ENCODE results near the gene NFATC1.

NFATC1 gene

DNA sequence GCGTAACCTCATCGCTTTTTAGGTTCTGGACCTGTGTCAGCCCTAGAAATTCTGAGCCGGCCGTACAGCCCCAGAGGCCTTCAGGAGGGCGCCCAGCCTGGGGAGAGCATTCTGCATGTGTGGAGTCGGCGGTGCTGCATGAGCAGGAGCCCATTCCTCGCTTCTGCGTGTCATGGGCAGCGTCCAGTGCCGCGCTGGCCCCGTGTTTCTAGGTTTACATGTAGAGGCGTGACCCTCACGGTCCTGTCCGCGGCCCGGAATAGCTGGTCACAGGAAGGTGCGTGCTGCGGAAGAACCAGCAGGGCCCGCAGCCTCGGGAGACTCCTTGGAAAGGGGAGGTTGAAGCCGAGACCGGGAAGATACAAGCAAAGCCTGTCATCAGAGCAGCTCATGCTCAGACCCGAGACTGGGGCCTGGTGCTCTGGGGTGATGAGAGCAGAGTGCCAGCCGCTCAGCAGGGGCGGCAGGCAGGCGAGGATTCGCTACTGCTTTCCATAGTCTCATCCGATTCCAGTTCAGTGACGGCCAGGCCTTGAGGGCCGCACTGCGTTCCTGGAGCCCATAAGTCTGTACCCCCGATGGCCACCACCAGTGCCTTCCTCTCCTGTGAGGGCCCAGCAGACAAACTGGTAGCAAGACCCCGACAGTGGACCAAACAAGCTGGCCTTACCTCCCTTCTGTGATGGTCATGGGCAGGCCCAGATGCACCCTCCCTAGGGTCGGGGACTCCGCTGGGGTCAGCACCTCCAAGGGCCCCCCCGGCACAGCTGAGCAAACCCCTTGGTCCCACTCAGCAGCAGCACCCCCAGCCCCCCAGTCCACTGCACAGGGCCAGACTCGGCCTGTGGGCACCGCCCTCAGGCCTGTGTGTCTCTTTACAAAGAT lies 15.6 kb upstream of the NFATC1 start:
- no peak overlapping the region for H3K4me3 ChIP-seq (ENCODE audit: low read depth, low read length)
- no peak for DNase-seq (ENCODE audit: low read depth)
- TF ChIP-seq, protein P1, sequence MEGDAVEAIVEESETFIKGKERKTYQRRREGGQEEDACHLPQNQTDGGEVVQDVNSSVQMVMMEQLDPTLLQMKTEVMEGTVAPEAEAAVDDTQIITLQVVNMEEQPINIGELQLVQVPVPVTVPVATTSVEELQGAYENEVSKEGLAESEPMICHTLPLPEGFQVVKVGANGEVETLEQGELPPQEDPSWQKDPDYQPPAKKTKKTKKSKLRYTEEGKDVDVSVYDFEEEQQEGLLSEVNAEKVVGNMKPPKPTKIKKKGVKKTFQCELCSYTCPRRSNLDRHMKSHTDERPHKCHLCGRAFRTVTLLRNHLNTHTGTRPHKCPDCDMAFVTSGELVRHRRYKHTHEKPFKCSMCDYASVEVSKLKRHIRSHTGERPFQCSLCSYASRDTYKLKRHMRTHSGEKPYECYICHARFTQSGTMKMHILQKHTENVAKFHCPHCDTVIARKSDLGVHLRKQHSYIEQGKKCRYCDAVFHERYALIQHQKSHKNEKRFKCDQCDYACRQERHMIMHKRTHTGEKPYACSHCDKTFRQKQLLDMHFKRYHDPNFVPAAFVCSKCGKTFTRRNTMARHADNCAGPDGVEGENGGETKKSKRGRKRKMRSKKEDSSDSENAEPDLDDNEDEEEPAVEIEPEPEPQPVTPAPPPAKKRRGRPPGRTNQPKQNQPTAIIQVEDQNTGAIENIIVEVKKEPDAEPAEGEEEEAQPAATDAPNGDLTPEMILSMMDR (IDR thresholded peaks at IDR 0.05; ENCODE audit: low read depth, low read length, missing control alignments): no peak

GRCh38 chr18:79380816-79381806 lies 14.6 kb upstream of the NFATC1 start:
- TF ChIP-seq, protein P1 (IDR thresholded peaks at IDR 0.05; ENCODE audit: low read depth, low read length, missing control alignments): peak; percentile 94
- no peak for DNase-seq (ENCODE audit: low read depth)
- no peak overlapping the region for H3K4me3 ChIP-seq (ENCODE audit: low read depth, low read length)

GRCh38 chr18:79381811-79382311 lies 13.9 kb upstream of the NFATC1 start:
- no peak overlapping the region for H3K4me3 ChIP-seq (ENCODE audit: low read depth, low read length)
- DNase-seq (ENCODE audit: low read depth): no peak
- TF ChIP-seq, protein P1 (IDR thresholded peaks at IDR 0.05; ENCODE audit: low read depth, low read length, missing control alignments): no peak

DNA sequence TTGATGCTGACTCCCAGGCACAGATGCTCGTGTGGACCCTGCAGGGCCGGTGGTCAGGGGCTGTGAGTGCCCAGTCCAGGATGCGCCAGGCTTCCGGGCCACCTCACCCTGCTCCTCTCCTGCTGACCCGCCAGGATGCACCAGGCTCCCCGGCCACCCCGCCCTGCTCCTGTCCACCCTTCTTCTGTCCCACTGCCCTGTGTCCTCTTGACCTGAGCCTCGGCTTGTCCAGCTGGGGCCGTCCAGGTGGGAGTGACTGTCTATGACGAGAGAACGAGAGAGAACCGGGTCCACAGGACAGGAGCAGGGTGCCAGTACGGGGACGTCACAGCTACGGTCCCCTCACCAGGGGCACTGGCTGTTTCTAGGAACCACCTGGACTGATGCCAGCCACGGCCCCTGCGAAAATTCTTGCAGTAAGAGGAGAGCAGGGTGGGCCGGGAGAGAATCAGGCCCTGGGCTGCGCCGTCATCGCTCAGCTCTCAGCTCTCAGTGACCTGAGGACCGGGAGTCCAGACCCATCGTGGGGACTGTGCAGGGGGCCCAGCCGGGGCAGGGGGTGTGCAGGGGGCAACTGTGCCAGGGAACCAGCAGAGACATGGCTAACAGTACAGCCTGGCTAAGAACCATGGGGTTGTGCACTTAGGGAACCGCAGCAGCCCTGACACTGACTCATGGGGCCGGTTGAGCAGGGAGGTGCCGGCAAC lies 12.9 kb upstream of the NFATC1 start:
- H3K4me3 ChIP-seq (ENCODE audit: low read depth, low read length): no peak overlapping the region
- no peak for DNase-seq (ENCODE audit: low read depth)
- TF ChIP-seq, protein P1 (IDR thresholded peaks at IDR 0.05; ENCODE audit: low read depth, low read length, missing control alignments): no peak

DNA sequence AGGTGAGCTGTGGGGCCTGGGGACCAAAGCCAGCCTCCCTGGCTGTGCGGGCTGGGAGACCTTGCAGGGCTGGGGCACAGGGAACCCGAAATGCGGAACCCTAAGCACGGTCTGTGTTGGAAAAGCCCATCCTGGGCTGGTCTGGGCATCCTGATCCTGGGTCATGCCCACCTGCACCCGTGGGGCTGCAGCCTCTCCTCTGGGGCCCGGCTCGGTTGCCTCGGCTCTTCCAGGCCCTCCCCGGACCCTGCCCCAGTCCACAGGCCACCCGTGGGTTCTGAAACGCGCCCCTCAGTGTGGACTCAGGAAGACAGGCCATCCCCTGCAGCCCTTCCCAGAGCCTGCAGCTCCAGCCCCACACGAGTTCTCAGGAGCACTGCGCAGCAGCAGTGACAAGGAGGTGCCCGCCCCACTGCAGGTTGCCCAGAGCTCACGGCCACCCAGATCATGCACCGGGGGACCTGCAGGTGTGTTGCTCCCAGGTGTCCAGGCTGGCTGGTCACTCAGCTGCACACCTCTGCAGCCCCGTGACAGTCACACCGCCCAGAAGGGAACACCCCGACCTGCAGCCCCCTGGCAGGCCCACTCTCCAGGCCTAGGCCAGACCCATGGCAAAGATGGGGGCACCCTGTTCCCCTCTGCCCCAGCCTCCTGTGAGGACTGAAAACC lies 12.2 kb upstream of the NFATC1 start:
- TF ChIP-seq, protein P1 (IDR thresholded peaks at IDR 0.05; ENCODE audit: low read depth, low read length, missing control alignments): no peak
- H3K4me3 ChIP-seq (ENCODE audit: low read depth, low read length): no peak overlapping the region

More for the DNA sequence above, 12.2 kb upstream of the NFATC1 start:
- DNase-seq (ENCODE audit: low read depth): no peak
